Endothelial cell (in vitro differentiated cells): ENCODE data around the gene PIGO. TPM values are rescaled to one million over a fixed set of nuclear protein-coding genes. Genes with fewer than 3 reads are reported as not detected.

Experiments
- DNase-seq: peaks from one replicate; pipeline ENCODE4 v3.0.0; 2021; ENCODE audit warnings: low spot score
- H3K27ac Mint-ChIP-seq: one replicate; pipeline ENCODE4 v1.8.0; 2021; ENCODE audit warnings: mixed read lengths, inconsistent platforms; ENCODE audit not compliant: unreplicated experiment
- H3K27me3 Mint-ChIP-seq: one replicate; pipeline ENCODE4 v1.8.0; 2021; ENCODE audit warnings: mild to moderate bottlenecking, moderate library complexity, mixed read lengths, inconsistent platforms; ENCODE audit not compliant: unreplicated experiment
- H3K36me3 Mint-ChIP-seq: one replicate; pipeline ENCODE4 v1.8.0; 2021; ENCODE audit warnings: mild to moderate bottlenecking, low read depth, mixed read lengths, inconsistent platforms; ENCODE audit not compliant: unreplicated experiment
- H3K4me1 Mint-ChIP-seq: one replicate; pipeline ENCODE4 v1.8.0; 2021; ENCODE audit warnings: mild to moderate bottlenecking, mixed read lengths, inconsistent platforms; ENCODE audit not compliant: unreplicated experiment
- H3K4me3 Mint-ChIP-seq: one replicate; pipeline ENCODE4 v1.8.0; 2021; ENCODE audit warnings: mild to moderate bottlenecking, mixed read lengths, inconsistent platforms; ENCODE audit not compliant: unreplicated experiment
- H3K9me3 Mint-ChIP-seq: one replicate; pipeline ENCODE4 v1.8.0; 2021; ENCODE audit warnings: mixed read lengths, inconsistent platforms; ENCODE audit not compliant: unreplicated experiment
- total RNA-seq: library from RNA; stranded (reverse); fragmentation: NEBNext Ultra II Directional; extraction: Animal tissue kit (Norgen Biotek cat#: 25700); gene quantifications from one replicate; pipeline ENCODE4 v1.2.1, GENCODE V29; 2021; ENCODE audit not compliant: unreplicated experiment
- TF ChIP-seq, protein P1 (sequence below): fragments of 200-600 bp; sonication (generic); IDR thresholded peaks from one replicate; pipeline ENCODE4 v1.5.0; 2021; ENCODE audit warnings: antibody characterized with exemption; ENCODE audit not compliant: unreplicated experiment

Gene PIGO
- total RNA-seq, 1 donor from 2014 or later, result 20.3 TPM

DNA sequence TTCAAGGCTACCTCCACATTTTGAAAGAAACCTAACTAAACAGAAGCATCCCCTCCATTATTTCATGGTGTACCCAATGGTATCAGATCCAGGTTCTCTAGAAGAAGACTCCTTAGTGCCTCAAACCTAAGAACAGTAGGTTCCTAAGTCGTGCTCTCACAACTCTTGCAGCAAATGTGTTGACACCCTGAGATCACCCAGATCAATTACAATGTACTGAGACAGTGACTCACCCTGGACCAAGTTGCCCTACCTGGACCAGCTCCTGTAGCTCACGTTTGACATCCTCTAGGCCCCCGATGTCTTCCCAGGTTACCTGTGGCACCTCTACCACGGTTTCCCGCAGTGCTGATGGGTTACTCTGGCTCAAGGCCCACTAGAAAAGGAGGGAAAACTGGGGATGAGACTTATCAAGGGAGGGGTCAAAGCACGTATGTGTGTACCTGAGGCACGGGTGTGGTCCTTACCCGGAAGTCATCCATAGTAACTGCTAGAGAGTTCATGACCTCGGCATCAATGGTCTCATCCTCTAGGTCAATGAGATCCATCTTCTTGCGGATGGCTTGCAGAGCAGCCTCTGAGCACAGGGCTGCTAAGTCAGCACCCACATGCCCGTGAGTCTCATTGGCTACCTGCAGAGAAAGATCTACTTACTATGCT lies 35.7 kb downstream of the PIGO start:
- H3K27ac Mint-ChIP-seq, result no peak overlapping the region
- peak overlapping the region; percentile 60 for H3K4me3 Mint-ChIP-seq
- H3K4me1 Mint-ChIP-seq, result no peaks in the 10 kb centered on the region
- no peaks in the 10 kb centered on the region for H3K9me3 Mint-ChIP-seq
- DNase-seq, result no peak
- peaks cover 84% of the 10 kb centered on the region for H3K36me3 Mint-ChIP-seq
- TF ChIP-seq, protein P1, sequence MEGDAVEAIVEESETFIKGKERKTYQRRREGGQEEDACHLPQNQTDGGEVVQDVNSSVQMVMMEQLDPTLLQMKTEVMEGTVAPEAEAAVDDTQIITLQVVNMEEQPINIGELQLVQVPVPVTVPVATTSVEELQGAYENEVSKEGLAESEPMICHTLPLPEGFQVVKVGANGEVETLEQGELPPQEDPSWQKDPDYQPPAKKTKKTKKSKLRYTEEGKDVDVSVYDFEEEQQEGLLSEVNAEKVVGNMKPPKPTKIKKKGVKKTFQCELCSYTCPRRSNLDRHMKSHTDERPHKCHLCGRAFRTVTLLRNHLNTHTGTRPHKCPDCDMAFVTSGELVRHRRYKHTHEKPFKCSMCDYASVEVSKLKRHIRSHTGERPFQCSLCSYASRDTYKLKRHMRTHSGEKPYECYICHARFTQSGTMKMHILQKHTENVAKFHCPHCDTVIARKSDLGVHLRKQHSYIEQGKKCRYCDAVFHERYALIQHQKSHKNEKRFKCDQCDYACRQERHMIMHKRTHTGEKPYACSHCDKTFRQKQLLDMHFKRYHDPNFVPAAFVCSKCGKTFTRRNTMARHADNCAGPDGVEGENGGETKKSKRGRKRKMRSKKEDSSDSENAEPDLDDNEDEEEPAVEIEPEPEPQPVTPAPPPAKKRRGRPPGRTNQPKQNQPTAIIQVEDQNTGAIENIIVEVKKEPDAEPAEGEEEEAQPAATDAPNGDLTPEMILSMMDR, result no peak
- peaks cover 2% of the 10 kb centered on the region for H3K27me3 Mint-ChIP-seq

DNA sequence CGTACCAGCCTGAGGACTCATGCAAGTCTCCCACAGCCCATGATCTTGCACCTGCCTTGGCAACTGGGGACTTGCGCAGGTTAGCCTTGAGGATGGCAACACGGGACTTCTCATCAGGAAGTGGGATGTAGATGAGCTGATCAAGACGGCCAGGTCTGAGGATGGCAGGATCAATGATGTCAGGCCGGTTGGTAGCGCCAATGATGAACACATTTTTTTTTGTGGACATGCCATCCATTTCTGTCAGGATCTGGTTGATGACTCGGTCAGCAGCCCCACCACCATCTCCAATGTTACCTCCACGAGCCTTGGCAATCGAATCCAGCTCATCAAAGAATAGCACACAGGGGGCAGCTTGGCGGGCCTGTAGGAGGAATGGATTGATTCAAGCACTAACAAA lies 37.0 kb downstream of the PIGO start:
- DNase-seq, result no peak
- Mint-ChIP-seq H3K4me1 (no peaks in the 10 kb centered on the region), H3K27ac (no peak overlapping the region), H3K4me3 (peak overlapping the region; percentile 19), H3K27me3 (peaks cover 5% of the 10 kb centered on the region), H3K9me3 (no peaks in the 10 kb centered on the region), H3K36me3 (peaks cover 86% of the 10 kb centered on the region)
- TF ChIP-seq, protein P1, result no peak

DNA sequence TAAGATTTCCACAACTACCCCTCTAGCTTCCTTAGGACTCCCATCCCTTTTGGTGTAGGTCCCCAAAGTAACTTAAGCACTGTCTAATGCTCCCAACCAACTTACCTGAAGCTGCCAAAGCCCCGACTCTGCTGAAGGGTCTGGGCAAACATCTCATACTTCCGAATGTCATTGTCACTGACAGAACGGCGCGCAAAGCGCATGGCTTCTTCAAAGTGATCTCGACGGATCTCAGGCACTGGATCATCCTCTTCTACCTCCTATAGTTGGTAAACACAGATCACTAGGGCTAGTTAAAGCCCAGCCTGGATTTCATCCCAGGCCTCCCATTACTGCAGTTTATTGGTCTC lies 39.1 kb downstream of the PIGO start:
- peaks cover 75% of the 10 kb centered on the region for H3K36me3 Mint-ChIP-seq
- H3K9me3 Mint-ChIP-seq, result no peaks in the 10 kb centered on the region
- H3K27me3 Mint-ChIP-seq, result peaks cover 5% of the 10 kb centered on the region
- TF ChIP-seq, protein P1, result no peak
- no peak for DNase-seq
- peak overlapping the region; percentile 44 for H3K27ac Mint-ChIP-seq
- no peaks in the 10 kb centered on the region for H3K4me1 Mint-ChIP-seq
- peak overlapping the region; percentile 52 for H3K4me3 Mint-ChIP-seq

DNA sequence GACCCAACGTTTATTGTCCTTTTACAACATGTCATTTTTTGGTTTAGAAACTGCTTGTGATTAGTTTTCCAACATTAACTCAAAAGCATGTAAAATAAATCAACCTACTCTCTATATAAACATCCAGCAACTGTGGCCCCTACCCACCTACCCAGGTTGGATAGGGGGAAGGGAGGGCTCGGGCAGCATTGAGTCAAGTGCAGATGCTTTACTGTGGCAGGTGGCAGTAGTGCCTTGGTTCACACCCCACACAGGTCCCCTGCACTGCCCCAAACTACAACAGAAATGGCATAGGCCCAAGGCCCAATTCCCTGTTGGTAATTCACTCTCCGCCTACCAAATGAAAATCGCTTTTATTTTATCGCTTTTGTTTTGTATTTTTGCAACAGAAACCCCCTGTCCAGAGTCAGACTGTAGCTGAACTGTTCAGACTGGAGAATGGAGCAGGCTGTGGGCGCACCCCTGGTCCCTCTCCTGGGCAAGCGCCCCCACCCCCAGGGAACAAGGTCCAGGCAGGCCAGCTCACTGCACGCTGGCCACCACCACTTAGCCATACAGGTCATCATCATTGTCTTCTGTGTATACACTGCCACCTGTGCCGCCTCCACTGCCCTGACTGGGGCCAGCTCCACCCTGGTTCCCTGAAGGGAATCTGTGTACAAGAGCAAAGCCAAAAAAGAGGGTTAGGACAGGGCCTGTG lies 39.7 kb downstream of the PIGO start:
- TF ChIP-seq, protein P1, result no peak
- Mint-ChIP-seq H3K9me3 (no peaks in the 10 kb centered on the region), H3K4me1 (no peaks in the 10 kb centered on the region), H3K27me3 (peaks cover 5% of the 10 kb centered on the region), H3K4me3 (peak overlapping the region; percentile 52), H3K27ac (no peak overlapping the region), H3K36me3 (peaks cover 70% of the 10 kb centered on the region)
- no peak for DNase-seq
